Amniotic epithelial cell (primary cell): ENCODE data around the gene GPBAR1.

ENCODE experiments used
- DNase-seq: peaks from one replicate; pipeline ENCODE4 v3.0.0-alpha.2; 2010; ENCODE audit warnings: low read depth

Gene GPBAR1

DNA sequence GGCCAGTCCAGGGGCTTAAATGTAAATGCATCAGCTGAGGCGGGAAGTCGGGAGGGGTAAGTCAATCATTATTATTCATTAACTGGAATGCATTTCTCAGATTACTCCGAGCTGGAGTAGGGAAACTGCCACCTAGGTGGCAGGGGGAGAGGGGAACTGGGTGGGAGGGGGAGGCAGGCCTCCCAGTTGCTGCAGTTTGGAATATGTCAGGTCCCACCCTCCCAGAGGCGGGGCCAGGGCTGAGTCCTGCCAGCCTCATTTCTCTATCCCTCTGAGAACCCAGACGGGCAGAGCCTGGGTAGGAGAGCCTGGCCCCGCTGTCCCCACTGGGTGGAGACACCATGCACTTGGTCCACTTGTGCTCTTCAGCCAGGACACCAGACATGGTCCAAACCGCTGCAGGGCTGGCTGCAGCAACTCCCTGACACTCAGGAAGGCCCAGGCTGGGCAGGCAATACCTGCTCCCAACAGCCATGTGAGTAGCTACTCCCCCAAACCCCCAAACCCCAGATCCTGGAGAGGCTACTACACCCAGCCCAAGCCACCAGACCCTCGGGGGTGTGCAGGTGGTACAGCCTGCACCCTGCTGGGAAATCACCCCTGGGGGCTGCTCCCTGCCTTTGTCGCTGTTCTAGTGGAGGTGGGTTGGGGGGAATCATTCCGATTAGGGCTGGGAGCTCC, at the start of gene GPBAR1:
Gene GPBAR1, plus strand, starts transcription at position 274 of the 681 bp plus-strand sequence. CDS start 1,710 bp downstream, outside the sequence.
- DNase-seq, result no peak

DNA sequence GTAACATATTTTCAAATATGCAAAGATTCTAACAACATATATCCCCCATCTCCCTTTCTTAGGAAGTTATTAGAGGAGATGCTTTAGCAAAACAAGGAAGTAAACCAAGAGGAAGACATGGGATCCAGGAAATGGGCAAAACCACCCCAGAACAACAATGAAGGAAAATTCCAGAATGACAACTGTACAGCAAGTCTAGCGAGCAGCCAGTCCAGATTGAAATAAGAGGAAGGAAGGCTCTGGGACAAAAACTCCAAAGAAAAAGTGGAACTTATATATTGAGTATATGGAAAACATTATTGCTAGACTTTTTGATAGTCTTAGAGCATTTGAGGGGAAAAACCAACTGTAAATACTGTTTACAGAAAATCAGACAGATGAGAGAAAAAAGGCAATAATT, 46.7 kb upstream of the GPBAR1 start:
- DNase-seq, result no peak

DNA sequence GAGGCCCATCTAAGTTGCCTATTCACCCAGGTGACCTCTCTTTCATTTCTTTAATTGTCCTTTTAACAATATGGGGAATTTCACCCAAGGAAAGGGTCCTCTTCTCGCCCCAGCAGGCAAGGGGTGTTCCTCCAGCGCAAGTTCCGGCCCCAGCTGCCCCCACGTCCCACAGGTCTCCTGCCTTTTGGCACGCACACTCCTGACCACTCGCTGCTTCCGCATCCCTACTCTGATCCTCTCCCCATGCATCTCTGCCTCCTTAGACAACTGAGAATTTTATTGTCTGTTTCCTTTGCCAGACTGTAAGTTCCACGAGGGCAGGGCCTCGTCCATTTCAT, 44.5 kb upstream of the GPBAR1 start:
- no peak for DNase-seq

GRCh38 chr2:218216674-218217359, 44.0 kb upstream of the GPBAR1 start, which contains the start of gene ARPC2:
ARPC2 (plus strand) TSS chr2:218217189; CDS start chr2:218217471, 282 bp downstream.
- DNase-seq, result peak; percentile 94

- DNase-seq, result peak; percentile 46
Observed at GRCh38 chr2:218217360-218218267, 43.2 kb upstream of the GPBAR1 start.

DNA sequence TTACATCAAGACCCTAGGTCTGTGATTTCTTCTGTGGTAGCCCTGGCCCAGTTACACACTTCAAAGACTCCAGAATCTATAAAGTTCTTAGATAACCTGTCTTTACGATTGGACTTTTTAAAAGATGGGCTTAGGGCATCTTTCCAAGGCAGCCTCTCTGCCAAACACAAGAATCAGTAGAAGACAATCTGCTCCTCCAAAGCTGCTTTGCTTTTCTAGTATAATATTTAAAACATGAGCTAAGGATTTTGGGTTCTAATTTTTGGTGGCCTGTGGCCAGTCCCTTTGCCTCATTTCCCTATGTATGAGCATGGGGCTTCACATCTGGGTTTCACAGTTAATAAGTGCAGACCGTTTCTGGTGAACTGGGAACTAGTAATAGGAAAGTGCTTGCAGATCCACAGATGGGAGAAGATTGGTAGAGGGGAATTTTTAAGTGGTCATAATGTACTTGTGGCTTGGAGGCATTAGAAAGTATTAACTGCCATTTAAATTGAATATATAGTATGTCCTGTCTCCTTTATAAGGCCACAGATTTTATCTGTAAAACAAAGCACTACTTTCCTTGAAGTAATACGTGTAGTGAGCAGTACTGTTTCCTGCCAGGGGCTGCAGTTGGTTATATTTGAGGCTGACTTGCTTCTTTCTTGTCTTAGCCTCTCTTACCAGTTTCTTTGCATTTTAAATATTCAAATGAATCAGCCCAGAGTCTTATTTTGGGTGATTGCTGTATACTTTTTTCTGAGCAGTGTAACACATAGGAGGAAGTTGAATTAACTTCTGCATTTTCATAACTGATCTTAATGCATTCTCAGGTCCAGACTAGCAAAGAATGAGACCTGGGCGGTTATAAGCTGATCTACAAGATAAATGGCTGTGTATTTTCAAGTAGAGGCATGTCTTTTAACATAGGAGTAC, 42.3 kb upstream of the GPBAR1 start:
- no peak for DNase-seq

- DNase-seq, result no peak
Observed at GRCh38 chr2:218219934-218220333, 40.9 kb upstream of the GPBAR1 start.

- no peak for DNase-seq
Observed at GRCh38 chr2:218221000-218221399, 39.8 kb upstream of the GPBAR1 start.

DNA sequence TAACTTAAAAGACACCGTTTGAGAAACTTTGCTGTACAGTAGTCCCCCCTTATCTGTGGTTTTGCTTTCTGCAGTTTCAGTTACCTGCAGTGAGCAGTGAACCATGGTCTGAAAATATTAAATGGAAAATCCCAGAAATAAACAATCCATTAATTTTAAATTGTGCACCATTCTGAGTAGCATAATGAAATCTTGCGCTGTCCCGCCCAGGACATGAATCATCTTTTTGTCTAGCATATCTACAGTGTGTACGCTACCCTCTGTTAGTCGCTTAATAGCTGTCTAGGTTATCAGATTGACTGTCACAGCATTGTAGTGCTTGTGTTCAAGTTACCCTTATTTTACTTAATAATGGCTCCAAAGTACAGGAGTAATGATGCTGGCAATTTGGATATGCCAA, 37.8 kb upstream of the GPBAR1 start:
- peak; percentile 49 for DNase-seq

GRCh38 chr2:218224186-218224585, 36.6 kb upstream of the GPBAR1 start:
- peak; percentile 22 for DNase-seq

DNA sequence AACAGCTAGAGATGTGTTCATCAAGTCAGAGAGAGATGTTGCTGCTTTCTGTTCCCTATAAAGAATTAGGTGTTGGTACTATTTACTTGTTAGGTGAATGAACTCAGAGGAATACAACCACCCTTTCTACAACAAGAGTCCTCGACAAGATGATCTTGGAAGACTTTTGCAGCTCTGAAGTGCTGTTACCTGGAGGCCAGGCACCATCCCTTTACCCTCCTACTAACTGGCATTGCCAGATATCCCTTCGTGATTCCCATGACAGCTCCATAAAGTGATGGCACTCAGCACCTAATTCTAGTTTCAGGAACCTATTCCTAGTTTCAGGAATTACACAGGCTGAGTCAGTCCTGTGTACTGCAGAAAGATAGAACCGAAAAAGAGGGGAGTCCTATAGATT, 33.9 kb upstream of the GPBAR1 start:
- no peak for DNase-seq

DNA sequence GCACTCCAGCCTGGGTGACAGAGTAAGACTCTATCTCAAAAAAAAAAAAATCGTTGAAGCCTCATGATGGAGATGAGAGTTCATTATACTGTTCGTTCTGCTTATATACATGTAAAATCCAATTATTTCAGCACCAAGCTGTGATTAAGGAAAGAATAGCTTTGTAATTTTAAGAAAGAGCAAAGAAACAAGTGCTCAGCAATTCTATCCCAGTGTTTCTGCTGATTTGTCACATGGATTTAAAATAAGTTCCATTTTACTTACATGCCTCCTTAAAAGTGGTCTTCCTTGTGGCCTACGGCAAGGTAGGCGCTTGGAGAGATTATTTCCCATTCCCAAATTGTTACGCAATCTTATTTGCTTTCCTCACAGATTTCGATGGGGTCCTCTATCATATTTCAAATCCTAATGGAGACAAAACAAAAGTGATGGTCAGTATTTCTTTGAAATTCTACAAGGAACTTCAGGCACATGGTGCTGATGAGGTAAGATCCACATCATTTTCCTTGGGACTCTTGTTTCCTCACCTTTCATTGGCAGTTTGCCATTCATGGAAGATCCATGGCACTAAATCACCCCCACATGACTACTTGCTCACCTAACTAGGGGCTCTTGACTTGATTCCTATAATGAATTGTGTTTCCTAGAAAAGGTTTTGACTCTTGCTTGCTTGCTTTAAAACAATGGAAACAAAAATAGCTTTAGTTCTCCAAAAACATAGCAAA, 32.3 kb upstream of the GPBAR1 start:
- DNase-seq, result peak; percentile 52

GRCh38 chr2:218229239-218229638, 31.6 kb upstream of the GPBAR1 start:
- DNase-seq, result peak; percentile 91

DNA sequence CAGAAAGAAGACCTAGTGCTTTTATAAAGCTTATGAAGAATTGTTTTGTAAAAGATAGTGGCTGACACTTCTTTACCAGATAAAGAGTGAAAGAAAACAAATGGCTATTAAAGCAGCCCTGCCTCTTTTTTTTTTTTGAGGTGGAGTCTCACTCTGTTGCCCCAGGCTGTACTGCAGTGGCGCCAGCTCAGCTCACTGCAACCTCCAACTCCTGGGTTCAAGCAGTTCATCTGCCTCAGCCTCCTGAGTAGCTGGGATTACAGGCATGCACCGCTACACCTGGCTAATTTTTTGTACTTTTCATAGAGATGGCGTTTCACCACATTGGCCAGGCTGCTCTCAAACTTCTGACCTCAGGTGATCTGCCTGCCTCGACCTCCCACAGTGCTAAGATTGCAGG, 31.0 kb upstream of the GPBAR1 start:
- DNase-seq, result peak; percentile 45

DNA sequence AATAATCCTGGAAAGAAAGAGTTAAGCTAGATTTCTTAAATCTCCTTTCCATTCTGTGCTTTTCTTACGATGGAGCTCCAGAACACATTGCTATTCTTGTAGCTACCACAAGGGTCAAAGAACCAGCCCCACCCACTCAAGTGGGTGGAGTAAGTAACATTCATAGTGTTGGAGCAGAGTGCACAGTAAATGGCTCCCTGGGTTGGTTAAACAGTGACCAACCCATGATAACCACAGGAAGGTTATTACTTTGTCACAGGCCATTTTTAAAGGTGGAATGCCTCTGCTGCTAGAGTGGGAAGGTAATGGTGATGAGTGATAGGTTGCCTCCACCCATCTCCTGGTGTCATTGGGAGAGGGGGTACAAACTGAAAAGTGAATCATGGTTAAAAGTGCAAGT, 29.9 kb upstream of the GPBAR1 start:
- DNase-seq, result peak; percentile 45

DNA sequence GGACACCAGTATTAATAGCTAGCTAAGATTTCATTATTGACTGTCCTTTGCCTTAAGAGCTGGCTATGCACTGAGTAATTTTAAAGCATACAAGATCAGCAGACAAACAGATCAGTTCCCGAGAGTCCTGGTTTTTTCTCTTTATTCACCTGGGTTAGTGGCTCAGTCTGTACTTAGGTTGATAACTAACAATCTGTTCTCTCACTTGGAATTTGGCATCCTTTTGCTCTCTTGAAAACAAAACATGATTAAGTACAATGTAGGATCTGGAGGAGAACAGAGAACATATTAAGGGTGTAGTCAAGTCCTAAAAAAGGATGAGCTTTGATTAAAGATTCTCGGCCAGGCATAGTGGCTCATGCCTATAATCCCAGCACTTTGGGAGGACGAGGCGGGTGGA, 27.3 kb upstream of the GPBAR1 start:
- no peak for DNase-seq

GRCh38 chr2:218234521-218234920, 26.3 kb upstream of the GPBAR1 start:
- no peak for DNase-seq

GRCh38 chr2:218235017-218235416, 25.8 kb upstream of the GPBAR1 start:
- DNase-seq, result no peak

DNA sequence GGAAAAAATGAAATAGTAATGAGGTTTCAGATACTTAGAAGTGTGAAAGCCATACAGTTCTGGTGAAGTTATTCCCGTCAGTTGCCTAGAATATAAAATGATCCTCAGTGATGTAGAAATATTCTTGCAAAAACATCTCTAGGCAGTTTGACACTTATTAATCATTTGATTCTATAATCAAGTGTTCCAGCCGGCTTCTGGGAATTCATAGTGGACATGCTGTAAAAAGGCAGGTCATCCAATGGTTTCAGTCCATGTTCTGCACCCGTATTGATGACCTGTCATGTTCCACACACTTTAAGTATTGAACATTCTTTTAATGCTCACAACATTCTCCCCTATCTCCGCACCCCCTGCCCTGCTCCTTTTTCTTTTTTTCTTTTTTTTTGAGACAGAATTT, 24.0 kb upstream of the GPBAR1 start:
- no peak for DNase-seq

DNA sequence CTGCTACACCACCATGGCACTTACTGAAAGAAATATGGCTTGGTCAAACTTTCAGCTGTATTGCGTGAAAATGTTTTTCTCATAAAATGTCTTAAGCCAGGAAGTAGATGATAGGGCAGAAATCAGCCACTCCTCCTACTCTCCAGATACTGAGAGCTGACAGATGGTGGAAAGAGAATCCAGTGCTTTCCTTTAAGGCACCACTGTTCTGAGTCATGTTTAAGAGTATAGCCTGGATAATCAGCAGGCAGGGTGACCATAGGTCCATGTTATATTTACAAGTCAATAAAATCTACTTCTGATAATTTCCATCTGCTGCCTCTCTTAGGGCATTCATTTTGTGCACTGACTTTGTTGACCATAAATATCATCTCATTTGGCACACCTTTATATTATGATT, 21.9 kb upstream of the GPBAR1 start:
- peak; percentile 43 for DNase-seq

GRCh38 chr2:218244204-218244603, 16.6 kb upstream of the GPBAR1 start:
- no peak for DNase-seq
